Activated T-cell treated with anti-CD3 and anti-CD28 coated beads for 24 hours (primary cell): ENCODE measurements around the gene RBBP8NL.

Experiments used
- DNase-seq: peaks from one replicate; pipeline ENCODE4 v3.0.0-alpha.2; 2020; ENCODE audit warnings: low read depth

RBBP8NL gene

DNA sequence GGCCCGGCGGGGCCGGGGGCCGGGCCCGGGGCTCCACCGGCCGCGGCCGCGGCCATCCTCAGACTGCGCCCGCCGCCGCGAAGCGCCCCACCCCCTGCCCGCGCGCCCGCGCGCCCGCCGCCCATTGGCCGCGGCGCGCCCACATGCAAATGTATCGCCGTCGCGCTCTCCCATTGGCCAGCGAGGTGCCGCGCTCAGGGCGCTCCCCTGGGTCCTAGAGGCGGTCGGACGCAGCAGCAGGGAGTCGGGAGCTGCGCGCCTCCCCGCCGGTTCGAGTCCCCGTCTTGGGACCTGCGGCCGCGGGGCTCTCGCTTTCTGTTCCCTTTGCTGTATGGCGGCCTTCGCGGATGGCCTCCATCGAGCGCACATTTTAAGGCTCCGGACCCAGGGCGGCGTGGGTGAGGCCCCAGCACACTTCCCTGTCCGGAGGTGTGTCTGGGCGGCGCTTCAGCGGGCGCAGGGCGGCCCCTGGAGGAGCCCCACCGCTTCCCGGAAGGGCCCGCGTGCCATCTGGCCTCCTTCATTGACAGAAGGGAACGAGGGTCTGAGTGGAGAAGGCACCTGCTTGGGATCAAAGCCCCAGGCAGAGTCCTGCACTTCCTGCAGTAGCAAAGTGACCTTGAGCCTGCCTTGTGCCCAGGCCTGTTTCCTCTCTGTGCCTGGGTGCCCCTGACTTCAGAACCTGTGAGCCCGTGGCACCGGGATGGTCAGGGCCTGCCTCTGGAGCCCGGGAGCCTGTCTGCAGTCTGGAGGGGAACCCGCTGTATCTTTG lies 19.9 kb downstream of the RBBP8NL start, which contains the start of gene CABLES2:
TSS of gene CABLES2 (minus strand) at position 65 of the 772 bp plus-strand sequence. CDS start at position 56, 9 bp downstream.
- DNase-seq = peak; percentile 86

- no peak for DNase-seq
Measured at GRCh38 chr20:62406635-62407176, 20.6 kb downstream of the RBBP8NL start.

DNA sequence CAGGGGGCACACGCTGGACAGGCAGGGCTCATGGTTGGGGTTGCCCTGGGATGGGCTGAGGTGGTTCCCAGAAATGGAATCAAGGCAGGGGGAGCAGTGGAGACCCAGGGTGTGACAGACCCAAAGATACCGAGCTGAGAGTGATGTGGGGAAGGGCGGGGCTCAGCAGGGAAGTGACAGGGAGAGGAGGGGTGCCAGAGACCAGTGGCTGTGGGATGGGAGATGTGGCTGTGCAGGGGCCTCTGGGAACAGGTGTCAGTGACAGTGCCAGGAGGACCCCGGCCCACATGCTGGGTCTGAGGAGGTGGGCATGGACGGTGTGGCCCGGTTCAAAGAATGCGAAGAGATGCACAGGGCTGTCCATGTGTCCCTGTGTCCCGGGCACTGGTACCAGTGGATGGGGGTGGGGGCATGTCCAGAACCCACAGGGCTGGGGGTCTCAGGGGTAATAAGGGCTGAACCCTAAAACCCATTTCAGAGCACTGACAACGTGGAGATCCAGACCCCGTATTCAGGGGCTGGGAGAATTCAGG lies 21.3 kb downstream of the RBBP8NL start:
- DNase-seq = no peak

- no peak for DNase-seq
Measured at GRCh38 chr20:62405108-62405980, 22.0 kb downstream of the RBBP8NL start.

GRCh38 chr20:62404761-62405107 lies 22.6 kb downstream of the RBBP8NL start:
- DNase-seq = no peak

DNA sequence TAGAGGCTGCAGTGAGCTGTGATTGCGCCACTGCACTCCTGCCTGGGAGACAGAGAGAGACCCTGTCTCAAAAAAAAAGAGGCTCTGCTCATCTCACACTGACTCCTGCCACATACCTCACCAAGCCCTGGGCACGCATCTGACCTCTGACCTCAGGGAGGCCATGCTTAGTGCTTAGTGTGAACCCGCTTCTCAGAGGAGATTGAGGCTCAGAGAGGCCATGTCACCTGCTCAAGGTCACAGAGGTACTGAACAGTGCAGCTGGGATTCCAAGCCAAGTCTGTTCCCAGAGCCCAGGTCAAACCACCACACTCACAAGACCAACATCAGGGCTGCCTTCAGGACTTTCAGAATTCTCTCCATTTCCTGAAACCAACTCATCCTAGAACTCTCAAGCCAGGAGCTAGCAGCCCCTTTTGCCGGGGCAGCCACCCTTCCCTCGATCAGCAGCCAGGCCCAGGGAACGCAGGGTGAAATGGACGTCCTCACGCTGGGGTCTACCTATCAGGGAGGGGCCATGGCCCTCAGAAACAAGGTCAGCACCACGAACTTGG lies 23.1 kb downstream of the RBBP8NL start:
- DNase-seq = no peak

GRCh38 chr20:62403331-62403730 lies 24.0 kb downstream of the RBBP8NL start:
- no peak for DNase-seq

- no peak for DNase-seq
Measured at GRCh38 chr20:62402456-62403150, 24.7 kb downstream of the RBBP8NL start.

DNA sequence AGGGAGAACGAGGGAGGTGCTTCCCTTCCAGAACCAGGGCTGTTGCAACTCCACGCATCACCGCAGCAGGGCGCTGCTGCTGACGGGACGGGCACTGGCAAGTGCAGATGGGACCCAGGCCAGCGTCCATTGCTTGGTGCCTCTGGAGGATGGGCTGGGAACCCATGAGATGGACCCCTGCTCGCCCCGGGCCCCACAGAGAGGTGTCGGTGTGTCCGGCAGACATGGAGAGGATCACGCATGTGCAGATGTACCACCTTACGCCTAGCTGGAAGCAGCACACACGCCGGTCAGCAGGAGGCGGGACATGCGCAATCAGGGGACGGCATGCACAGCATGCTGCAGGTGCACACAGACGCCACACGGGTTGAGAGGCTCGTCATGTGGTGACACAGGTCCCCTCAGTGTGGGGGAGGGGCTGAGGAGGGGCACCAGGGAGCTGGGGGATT lies 26.0 kb downstream of the RBBP8NL start:
- no peak for DNase-seq

- DNase-seq = no peak
Measured at GRCh38 chr20:62400541-62400940, 26.8 kb downstream of the RBBP8NL start.

GRCh38 chr20:62400021-62400420 lies 27.3 kb downstream of the RBBP8NL start:
- DNase-seq = no peak

DNA sequence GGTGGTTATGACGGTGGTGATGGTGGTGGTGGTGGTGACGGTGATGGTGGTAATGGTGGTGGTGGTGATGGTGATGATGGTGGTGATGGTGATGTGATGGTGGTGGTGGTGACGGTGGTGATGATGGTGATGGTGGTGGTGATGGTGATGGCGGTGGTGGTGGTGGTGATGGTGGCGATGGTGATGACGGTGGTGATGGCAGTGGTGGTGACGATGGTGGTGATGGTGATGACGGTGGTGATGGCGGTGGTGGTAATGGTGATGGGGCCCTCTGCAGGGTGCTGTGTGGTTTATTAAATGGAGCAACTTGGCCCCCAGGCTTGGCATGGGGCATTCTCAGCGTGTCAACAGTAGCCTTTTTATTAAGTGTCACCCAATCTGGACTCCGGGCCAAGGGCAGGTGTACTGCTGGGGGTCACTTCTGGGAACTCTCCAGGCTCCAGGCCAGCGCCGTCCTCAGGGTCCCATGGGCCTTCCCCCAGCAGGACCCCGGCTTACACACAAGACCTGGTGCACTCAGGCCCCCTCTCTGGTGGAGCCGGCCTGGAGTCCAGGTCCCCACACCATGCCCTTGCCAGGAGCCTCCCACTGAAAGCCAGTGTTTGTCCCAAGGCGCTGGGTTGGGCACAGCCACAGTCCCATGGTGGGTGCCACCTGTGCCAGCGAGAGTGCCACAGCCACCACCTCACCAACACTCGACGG lies 29.1 kb downstream of the RBBP8NL start:
- DNase-seq = no peak

DNA sequence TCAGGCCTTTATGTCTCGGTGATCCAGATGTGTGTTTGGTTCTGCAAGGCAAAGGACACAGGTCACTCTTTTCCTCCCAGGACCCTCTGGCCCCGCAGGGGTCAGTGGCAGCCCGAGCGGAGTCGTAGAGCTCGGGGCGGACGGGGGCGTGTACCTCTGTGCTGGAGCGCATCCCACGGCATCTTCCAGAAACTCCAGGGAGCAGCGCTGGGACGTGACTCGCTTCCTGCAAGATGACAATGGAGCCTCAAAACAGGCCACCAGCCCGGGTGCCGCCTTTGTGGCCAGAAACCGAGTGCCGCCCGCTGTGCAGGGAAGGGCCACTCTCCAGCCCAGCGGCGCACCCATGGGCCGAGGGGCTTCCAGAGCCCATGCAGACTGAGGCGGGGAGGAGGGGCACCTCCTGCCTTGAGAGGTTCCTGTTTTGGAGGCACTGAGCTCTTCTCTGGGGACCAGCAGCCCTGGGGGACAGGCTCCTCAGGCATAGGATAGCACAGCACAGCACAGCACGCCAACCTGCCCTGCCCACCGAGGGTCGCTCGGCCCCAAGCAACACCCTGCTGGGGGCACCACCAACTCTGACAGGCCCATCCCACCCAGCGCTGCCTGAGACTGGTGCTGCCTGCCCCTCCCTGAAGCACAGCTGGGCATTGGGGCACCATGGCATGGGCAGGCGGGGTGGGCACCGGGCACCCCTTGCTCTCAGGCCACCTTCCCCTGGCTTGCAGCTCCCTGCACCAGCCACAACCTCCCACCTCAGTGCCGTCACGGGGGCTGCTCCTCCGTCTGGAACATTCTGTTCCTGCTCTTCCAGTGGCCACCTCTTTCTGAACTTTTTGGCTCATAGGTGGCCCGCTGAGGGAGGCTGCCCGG lies 30.7 kb downstream of the RBBP8NL start:
- no peak for DNase-seq

- no peak for DNase-seq
Measured at GRCh38 chr20:62395311-62396242, 31.8 kb downstream of the RBBP8NL start.

- DNase-seq = no peak
Measured at GRCh38 chr20:62394248-62395245, 32.8 kb downstream of the RBBP8NL start.

- DNase-seq = no peak
Measured at GRCh38 chr20:62393830-62394229, 33.5 kb downstream of the RBBP8NL start.

DNA sequence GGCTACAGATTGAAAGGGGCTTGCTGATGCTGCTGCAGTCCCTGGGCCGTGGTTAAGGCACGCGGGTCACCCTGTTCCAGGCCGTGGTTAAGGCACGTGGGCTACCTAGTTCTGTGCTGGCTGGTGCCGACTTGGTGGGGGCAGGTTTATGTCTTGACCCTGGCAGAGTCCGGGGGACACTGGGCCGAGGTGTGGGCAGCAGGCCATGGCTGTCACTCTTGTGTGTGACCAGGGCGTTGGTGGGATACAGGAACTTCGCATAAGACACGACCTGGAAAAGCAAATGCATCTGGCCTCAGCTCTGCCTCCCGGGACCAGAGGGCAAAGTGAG lies 34.0 kb downstream of the RBBP8NL start:
- no peak for DNase-seq
